ENCODE measurements around the gene TESK1.

Gene TESK1

GRCh38 chr9:35568196-35568595, 36.9 kb upstream of the TESK1 start:
- no peak overlapping the region for H3K4me3 ChIP-seq (replicated peaks in 1 of 2; ENCODE audit: low read depth in 2 of 2, low read length in 2 of 2)
- no peak for TF ChIP-seq CTCF (IDR thresholded peaks at IDR 0.05; ENCODE audit: low read depth, low read length)
- peak in 1 of 2 donors; percentile 7 for DNase-seq (ENCODE audit: low read depth in 2 of 2)

- TF ChIP-seq CTCF (IDR thresholded peaks at IDR 0.05; ENCODE audit: low read depth, low read length), result no peak
- H3K4me3 ChIP-seq (replicated peaks in 1 of 2; ENCODE audit: low read depth in 2 of 2, low read length in 2 of 2), result no peak overlapping the region
- DNase-seq (ENCODE audit: low read depth in 2 of 2), result no peak
These were observed 35.9 kb upstream of the TESK1 start for GRCh38 chr9:35569206-35569605.

GRCh38 chr9:35570709-35571504, 34.2 kb upstream of the TESK1 start:
- H3K4me3 ChIP-seq (replicated peaks in 1 of 2; ENCODE audit: low read depth in 2 of 2, low read length in 2 of 2), result no peak overlapping the region
- DNase-seq (ENCODE audit: low read depth in 2 of 2), result peak in 1 of 2 donors; percentile 20
- no peak for TF ChIP-seq CTCF (IDR thresholded peaks at IDR 0.05; ENCODE audit: low read depth, low read length)

- no peak for DNase-seq (ENCODE audit: low read depth in 2 of 2)
- TF ChIP-seq CTCF (IDR thresholded peaks at IDR 0.05; ENCODE audit: low read depth, low read length), result no peak
- H3K4me3 ChIP-seq (replicated peaks in 1 of 2; ENCODE audit: low read depth in 2 of 2, low read length in 2 of 2), result no peak overlapping the region
These were observed 30.4 kb upstream of the TESK1 start for GRCh38 chr9:35574578-35575122.

GRCh38 chr9:35575478-35575877, 29.6 kb upstream of the TESK1 start:
- no peak for TF ChIP-seq CTCF (IDR thresholded peaks at IDR 0.05; ENCODE audit: low read depth, low read length)
- DNase-seq (ENCODE audit: low read depth in 2 of 2), result no peak
- no peak overlapping the region for H3K4me3 ChIP-seq (replicated peaks in 1 of 2; ENCODE audit: low read depth in 2 of 2, low read length in 2 of 2)

GRCh38 chr9:35577486-35577885, 27.6 kb upstream of the TESK1 start:
- no peak overlapping the region for H3K4me3 ChIP-seq (replicated peaks in 1 of 2; ENCODE audit: low read depth in 2 of 2, low read length in 2 of 2)
- DNase-seq (ENCODE audit: low read depth in 2 of 2), result no peak
- no peak for TF ChIP-seq CTCF (IDR thresholded peaks at IDR 0.05; ENCODE audit: low read depth, low read length)

Data from cardiac fibroblast (primary cell).